K562 (cell line): ENCODE results near the gene FAM162B. TPM values are rescaled to one million over a fixed set of nuclear protein-coding genes. Genes with fewer than 3 reads are reported as not detected.

Source experiments
- ATAC-seq: fragments of 200-7000 bp; cut with Tn5 transposase; 3 replicates; pipeline ENCODE4 v1.9.1; 2020; ENCODE audit warnings: moderate library complexity
- BruUV-seq: library from RNA; stranded (reverse); fragments of 400-500 nt; replicated peaks from 2 replicates; lab custom pipeline; 2021; lab: Mats Ljungman, UMichigan
- CTCF ChIA-PET: fragments of 300-600 bp; formaldehyde crosslinking; extraction: SDS; loops from one replicate; lab custom pipeline; 2021; ENCODE audit warnings: low intra/inter-chr PET ratio; lab: Yijun Ruan, JAX
- POLR2A ChIA-PET: fragments of 300-600, 350-650 bp; sonication (Branson Sonifier 250); formaldehyde crosslinking; extraction: SDS; loops from one replicate; lab custom pipeline; 2021; ENCODE audit warnings: antibody characterized with exemption, inconsistent platforms; lab: Yijun Ruan, JAX
- DNase-seq, 4 experiments: peaks; one replicate each; pipeline versions ENCODE4 v3.0.0 to v3.0.0-alpha.2; 2011 to 2018; ENCODE audit warnings: low spot score in 3 of 4, mixed read lengths in 3 of 4; ENCODE audit errors: extremely low read depth in 1 of 4
- FAIRE-seq: peaks from 2 replicates; lab custom pipeline; 2011; peaks lifted over from hg19 to GRCh38; lab: Jason Lieb, UNC
- H2AFZ ChIP-seq: 2 replicates; pipeline ENCODE4 v1.6.0; 2011; ENCODE audit warnings: low read depth, low read length, control low read depth, inconsistent platforms
- H3K27ac ChIP-seq: fragments of 200-600 bp; 3 replicates; pipeline ENCODE4 v1.8.0; 2011; ENCODE audit warnings: low read depth, mild to moderate bottlenecking, control low read depth, inconsistent platforms, low read length, moderate library complexity, mixed read lengths; ENCODE audit errors: extremely low read depth
- H3K27me3 ChIP-seq, 2 experiments: fragments of 300-600 bp in 1 of 2; 2 replicates in 1 of 2; 3 replicates in 1 of 2; pipeline versions ENCODE4 v1.6.0 to v1.8.0; 2011; ENCODE audit warnings: inconsistent platforms in 2 of 2, low read length in 2 of 2, mild to moderate bottlenecking in 1 of 2, mixed read lengths in 1 of 2, moderate library complexity in 1 of 2; ENCODE audit not compliant: control insufficient read depth in 2 of 2, insufficient read depth in 2 of 2
- H3K36me3 ChIP-seq: fragments of 300-600 bp; 3 replicates; pipeline ENCODE4 v1.8.0; 2011; ENCODE audit warnings: mild to moderate bottlenecking, low read length, inconsistent platforms; ENCODE audit not compliant: control insufficient read depth, insufficient read depth
- H3K4me1 ChIP-seq, 2 experiments: fragments of 200-600 bp in 1 of 2; replicated peaks in 1 of 2; 2 replicates in 1 of 2; 3 replicates in 1 of 2; pipeline versions ENCODE4 v1.5.1 to v1.8.0; 2011; ENCODE audit warnings: inconsistent platforms in 2 of 2, low read length in 2 of 2, mild to moderate bottlenecking in 1 of 2, mixed read lengths in 1 of 2, moderate library complexity in 1 of 2; ENCODE audit not compliant: control insufficient read depth in 2 of 2, insufficient read depth in 2 of 2
- H3K4me2 ChIP-seq: 2 replicates; pipeline ENCODE4 v1.6.1; 2011; ENCODE audit warnings: low read length, control low read depth, inconsistent platforms, mixed read lengths; ENCODE audit not compliant: insufficient read depth
- H3K4me3 ChIP-seq: fragments of 200-600 bp; sonication (generic), shearing (Covaris generic); 2 replicates; pipeline ENCODE4 v1.5.1; 2016; ENCODE audit warnings: control low read depth, inconsistent platforms
- H3K79me2 ChIP-seq: fragments of 200-600 bp; 3 replicates; pipeline ENCODE4 v1.8.0; 2011; ENCODE audit warnings: low read length, inconsistent platforms; ENCODE audit not compliant: control insufficient read depth, insufficient read depth
- H3K9ac ChIP-seq, 2 experiments: 2 replicates each; pipeline versions ENCODE4 v1.6.0 to v1.6.1; 2011; ENCODE audit warnings: low read depth in 2 of 2, low read length in 2 of 2, control low read depth in 1 of 2, inconsistent platforms in 1 of 2, mild to moderate bottlenecking in 1 of 2, mixed read lengths in 1 of 2; ENCODE audit not compliant: insufficient read depth in 1 of 2
- H3K9me1 ChIP-seq: one replicate; pipeline ENCODE4 v1.6.0; 2011; ENCODE audit warnings: inconsistent platforms, mild to moderate bottlenecking, low read length, moderate library complexity; ENCODE audit not compliant: control insufficient read depth, insufficient read depth
- H3K9me3 ChIP-seq: replicated peaks from 2 replicates; pipeline ENCODE4 v1.5.1; 2011; ENCODE audit warnings: low read depth, low read length, inconsistent platforms; ENCODE audit not compliant: control insufficient read depth, insufficient read depth
- H4K20me1 ChIP-seq: replicated peaks from 2 replicates; pipeline ENCODE4 v1.6.1; 2011; ENCODE audit warnings: low read length, inconsistent platforms, mixed read lengths; ENCODE audit not compliant: control insufficient read depth, insufficient read depth
- CCAR2 ChIP-seq: fragments of 200-400 bp; formaldehyde crosslinking; IDR thresholded peaks from 2 replicates; pipeline ENCODE4 v1.6.1; 2017; ENCODE audit warnings: mild to moderate bottlenecking, low read depth, low read length
- CREB1 ChIP-seq, 2 experiments: sonication (generic) in 1 of 2; formaldehyde crosslinking in 1 of 2; IDR thresholded peaks; 2 replicates each; pipeline versions ENCODE4 v1.6.1 to v1.8.0; 2012 to 2022; ENCODE audit warnings: inconsistent platforms in 1 of 2, mild to moderate bottlenecking in 1 of 2, missing genetic modification reagents in 1 of 2, moderate library complexity in 1 of 2
- DIDO1 ChIP-seq: fragments of 450-650 bp; IDR thresholded peaks from 2 replicates; pipeline ENCODE4 v1.6.1; 2016; ENCODE audit warnings: low read depth, missing biosample characterization, missing genetic modification characterization
- GATAD2A ChIP-seq: fragments of 450-650 bp; IDR thresholded peaks from 2 replicates; pipeline ENCODE4 v1.6.1; 2017
- HCFC1 ChIP-seq: IDR thresholded peaks from 2 replicates; pipeline ENCODE4 v1.6.1; 2012; ENCODE audit warnings: low read depth, low read length, improper control_type of control experiment
- HNRNPH1 ChIP-seq: fragments of 200-400 bp; formaldehyde crosslinking; optimal IDR thresholded peaks from 2 replicates; pipeline ENCODE3; 2017; ENCODE audit warnings: low read depth, mild to moderate bottlenecking, low read length, moderate library complexity
- PRPF4 ChIP-seq: fragments of 200-400 bp; formaldehyde crosslinking; IDR thresholded peaks from one replicate; pipeline ENCODE4 v1.6.1; 2017; ENCODE audit warnings: low read length, low read depth, mild to moderate bottlenecking; ENCODE audit not compliant: insufficient read depth, poor library complexity, severe bottlenecking
- RBBP5 ChIP-seq: fragments of 200-600 bp; sonication (generic); IDR thresholded peaks from 2 replicates; pipeline ENCODE4 v1.6.1; 2012; ENCODE audit warnings: borderline replicate concordance, mild to moderate bottlenecking, low read length, control low read depth, inconsistent platforms; ENCODE audit not compliant: insufficient read depth, poor library complexity, severe bottlenecking
- SAFB2 ChIP-seq: fragments of 200-400 bp; formaldehyde crosslinking; IDR thresholded peaks from 2 replicates; pipeline ENCODE4 v1.6.1; 2018; ENCODE audit warnings: borderline replicate concordance, low read length, low read depth, moderate library complexity; ENCODE audit not compliant: severe bottlenecking
- ZNF274 ChIP-seq: IDR thresholded peaks from 2 replicates; pipeline ENCODE4 v1.6.1; 2011; ENCODE audit warnings: low read depth, mild to moderate bottlenecking, low read length, moderate library complexity, borderline replicate concordance
- WGBS: fragments of 100-300 bp; shearing (Covaris generic); methylation state at CpG from one replicate; pipeline ENCODE4 v1.1.6; 2016; ENCODE audit warnings: low coverage, mixed read lengths; ENCODE audit not compliant: insufficient coverage; ENCODE audit errors: missing lambda C conversion rate; 5-methylcytosine and 5-hydroxymethylcytosine counted together
- in situ Hi-C: fragments of 300-500 bp; cut with MboI; formaldehyde crosslinking; loops from 4 replicates; pipeline ENCODE4 v1.15.0; 2018; ENCODE audit warnings: inconsistent platforms, mixed read lengths
- intact Hi-C: fragments of 100-400 bp; cut with micrococcal nuclease; formaldehyde crosslinking; loops from 2 replicates; pipeline ENCODE4 v1.14.2; 2022
- polyA plus RNA-seq, 8 experiments: library from polyadenylated mRNA; depleted of rRNA in 4 of 8; stranded (reverse) in 5 of 8; unstranded in 3 of 8; fragments of >200 nt; fragmentation: Nextera tagmentation in 2 of 8; fragmentation: Illumina TruSeq in 1 of 8; extraction: Ambion mirVana in 2 of 8; extraction: Trizol in 1 of 8; gene quantifications; 2 replicates each; pipeline versions ENCODE4 v1.2.1 to v1.2.3, GENCODE V29; 2011 to 2014; ENCODE audit warnings: inconsistent platforms in 1 of 8, missing spikeins in 1 of 8
- total RNA-seq, 7 experiments: library from RNA; depleted of rRNA in 6 of 7; stranded (reverse); fragments of >200 nt in 6 of 7; fragmentation: Illumina TruSeq in 2 of 7; extraction: Trizol in 2 of 7; gene quantifications; 2 replicates each; pipeline versions ENCODE4 v1.2.1 to v1.2.3, GENCODE V29; 2011 to 2021; ENCODE audit warnings: low replicate concordance in 1 of 7

FAM162B gene
- total and polyA plus RNA-seq, 9 of the 15 experiments (the other 6 are each of a cell fraction or from before 2014, with no cell fraction given): not detected

DNA sequence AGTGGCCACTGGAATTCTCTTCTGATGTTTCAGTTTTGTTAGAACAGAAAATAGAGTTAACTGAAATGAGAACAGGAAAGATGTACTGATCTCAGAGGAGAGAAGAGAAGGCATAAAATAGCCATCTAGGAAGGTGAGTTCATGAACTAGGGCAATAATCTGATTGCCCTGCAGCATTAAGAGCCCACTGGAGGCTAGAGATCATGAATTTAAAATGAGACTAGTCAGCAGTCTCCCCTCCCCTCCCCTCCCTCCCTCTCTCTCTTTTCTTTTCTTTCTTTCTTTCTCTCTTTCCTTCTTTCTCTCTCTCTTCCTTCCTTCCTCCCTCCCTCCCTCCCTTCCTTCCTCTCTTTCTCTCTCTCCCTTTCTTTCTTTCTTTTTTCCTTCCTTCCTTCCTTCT lies 34.4 kb upstream of the FAM162B start (continued):
- TF ChIP-seq HCFC1 (no peak), SAFB2 (no peak), CREB1 (IDR thresholded peaks at IDR 0.05) (no peak), CREB1 (CRISPR knock-in tag; IDR thresholded peaks at IDR 0.05) (no peak), HNRNPH1 (no peak), PRPF4 (no peak), CCAR2 (no peak), GATAD2A (no peak), ZNF274 (no peak)

DNA sequence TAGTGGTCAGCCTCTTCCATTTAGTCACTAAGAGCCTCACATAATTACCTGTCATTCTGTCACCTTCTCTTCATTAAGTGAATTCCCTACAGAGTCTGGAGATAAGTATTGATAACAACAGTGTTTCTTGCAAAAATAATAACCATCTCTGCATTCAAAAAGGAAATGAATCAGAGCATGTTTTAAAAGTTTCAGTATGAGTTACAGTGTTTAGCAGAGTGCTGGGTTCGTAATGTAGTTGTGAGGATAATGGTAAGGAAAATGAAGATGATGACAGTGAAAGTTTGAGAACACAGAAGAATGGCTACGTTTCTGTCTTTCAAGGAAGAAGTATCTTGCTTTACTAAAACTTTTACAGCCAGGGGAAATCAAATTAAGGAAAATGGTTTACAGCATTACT lies 32.1 kb upstream of the FAM162B start:
- Histone ChIP-seq H3K4me3 (no peak overlapping the region), H3K4me1 (no peaks in the 10 kb centered on the region), H3K9me3 (no peaks in the 10 kb centered on the region), H2AFZ (no peak overlapping the region), H3K27me3 (no peaks in the 10 kb centered on the region), H3K36me3 (no peaks in the 10 kb centered on the region), H3K27ac (no peak overlapping the region), H4K20me1 (no peaks in the 10 kb centered on the region)
- CTCF ChIA-PET: no interaction called here
- no peak for ATAC-seq
- no TSS peak for BruUV-seq
- POLR2A ChIA-PET: no interaction called here
- in situ Hi-C loops: no loop called here
- 3% methylated on average over 2 of the region's 2 CpGs for WGBS
- TF ChIP-seq RBBP5 (no peak), DIDO1 (no peak)
- TF ChIP-seq, all 486 proteins: peak for 0
- Histone ChIP-seq H3K9me1 (no peaks in the 10 kb centered on the region), H3K79me2 (no peaks in the 10 kb centered on the region), H3K4me2 (no peak overlapping the region), H3K9ac (no peak overlapping the region)
- intact Hi-C loops: no loop called here
- DNase-seq (no peak), FAIRE-seq (no peak)
